ENCODE measurements around the gene SLC24A4.

The SLC24A4 gene

GRCh38 chr14:92397953-92398564 is 75.1 kb downstream of the SLC24A4 start (continued):
- TF ChIP-seq PRDM2 (tag by site-specific recombination; IDR thresholded peaks at IDR 0.05; ENCODE audit: borderline replicate concordance) (no peak), GLIS1 (tag by site-specific recombination; IDR thresholded peaks at IDR 0.05) (no peak), SALL2 (tag by site-specific recombination; IDR thresholded peaks at IDR 0.05; ENCODE audit: borderline replicate concordance) (no peak), TCF7L2 (IDR thresholded peaks at IDR 0.05; ENCODE audit: borderline replicate concordance, low read depth, low read length) (no peak), ZBTB1 (tag by site-specific recombination; IDR thresholded peaks at IDR 0.05) (no peak), ZNF548 (tag by site-specific recombination; IDR thresholded peaks at IDR 0.05) (no peak), ZIC2 (tag by site-specific recombination; IDR thresholded peaks at IDR 0.05) (no peak), SP3 (tag by site-specific recombination; IDR thresholded peaks at IDR 0.05) (no peak)

- no peak for TF ChIP-seq KLF8 (tag by site-specific recombination; IDR thresholded peaks at IDR 0.05)
- no peak for TF ChIP-seq SCRT1 (tag by site-specific recombination; IDR thresholded peaks at IDR 0.05; ENCODE audit: borderline replicate concordance)
- no peak for TF ChIP-seq ZNF48 (tag by site-specific recombination; IDR thresholded peaks at IDR 0.05)
- TF ChIP-seq ZNF621 (tag by site-specific recombination; IDR thresholded peaks at IDR 0.05), result no peak
- no peak for TF ChIP-seq ZNF544 (tag by site-specific recombination; IDR thresholded peaks at IDR 0.05)
- no peak for TF ChIP-seq ZNF521 (tag by site-specific recombination; IDR thresholded peaks at IDR 0.05)
- no peak for TF ChIP-seq ZNF768 (tag by site-specific recombination; IDR thresholded peaks at IDR 0.05)
- TF ChIP-seq ZNF629 (tag by site-specific recombination; IDR thresholded peaks at IDR 0.05), result no peak
- no peak for TF ChIP-seq ZNF776 (tag by site-specific recombination; IDR thresholded peaks at IDR 0.05; ENCODE audit: borderline replicate concordance)
- TF ChIP-seq ZNF777 (tag by site-specific recombination; IDR thresholded peaks at IDR 0.05; ENCODE audit: borderline replicate concordance), result no peak
- ChIA-PET POLR2A (no interaction called here), CTCF (interaction anchor here (0.6 kb wide), 1 partner anchor 456 kb away, joined by 4 read pairs; no protein-coding TSS in a partner anchor)
- Histone ChIP-seq H3K27ac (ENCODE audit: extremely low read depth, low read depth, low read length) (no peak overlapping the region), H3K36me3 (ENCODE audit: control insufficient read depth in 2 of 2, insufficient read depth in 1 of 2, low read length in 2 of 2) (no peaks in the 10 kb centered on the region), H3K4me3 (ENCODE audit: low read depth, low read length) (no peak overlapping the region), H3K9me3 (ENCODE audit: control insufficient read depth, insufficient read depth, low read depth, low read length) (no peaks in the 10 kb centered on the region; the same call in 1 of the 2 replicates), H3K4me1 (ENCODE audit: control insufficient read depth, insufficient read depth, low read length) (no peaks in the 10 kb centered on the region)
Observed at GRCh38 chr14:92398888-92399636, 76.1 kb downstream of the SLC24A4 start.

All from HEK293 (cell line).